GM10248 (cell line): ENCODE results near the gene TBCA.
"Not testable (repeated sequence)": the region's sequence is repeated elsewhere in the genome, so short reads cannot be mapped to it uniquely, and the experiment has no call there.

Source experiments
- CTCF ChIA-PET: fragments of 300-600 bp; sonication (Branson Sonifier 250); formaldehyde crosslinking; extraction: SDS; loops from one replicate; lab custom pipeline; 2021; ENCODE audit warnings: antibody characterized with exemption; lab: Yijun Ruan, JAX
- POLR2A ChIA-PET: fragments of 350-650 bp; sonication (Branson Sonifier 250); formaldehyde crosslinking; extraction: SDS; loops from one replicate; lab custom pipeline; 2020; ENCODE audit warnings: antibody characterized with exemption; lab: Yijun Ruan, JAX
- DNase-seq: peaks from one replicate; pipeline ENCODE4 v3.0.0; 2012; ENCODE audit errors: extremely low spot score
- TF ChIP-seq, protein P1 (sequence below): IDR thresholded peaks from 2 replicates; pipeline ENCODE4 v1.5.1; 2012; ENCODE audit warnings: mild to moderate bottlenecking, low read depth; ENCODE audit errors: extremely low read depth, missing control alignments, control extremely low read depth

The TBCA gene

DNA sequence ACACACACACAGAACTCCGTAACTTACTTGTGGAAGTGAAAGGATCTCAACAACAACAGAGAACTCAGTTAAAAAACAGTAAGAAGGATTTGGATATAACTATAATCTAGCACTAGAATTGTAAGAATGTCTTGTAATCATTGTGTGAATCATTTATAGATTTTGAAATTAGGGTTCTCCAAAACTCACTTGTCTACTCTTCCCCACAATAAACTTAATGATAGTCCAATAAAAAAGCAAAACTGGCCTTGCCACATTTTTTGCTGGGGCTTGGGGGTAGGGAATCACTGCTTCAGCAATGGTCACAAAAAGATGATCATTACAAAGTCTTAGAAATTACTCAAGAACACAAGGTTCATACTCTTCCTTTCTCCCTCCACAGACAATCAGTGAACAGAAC lies 8.8 kb downstream of the TBCA start:
- TF ChIP-seq, protein P1, sequence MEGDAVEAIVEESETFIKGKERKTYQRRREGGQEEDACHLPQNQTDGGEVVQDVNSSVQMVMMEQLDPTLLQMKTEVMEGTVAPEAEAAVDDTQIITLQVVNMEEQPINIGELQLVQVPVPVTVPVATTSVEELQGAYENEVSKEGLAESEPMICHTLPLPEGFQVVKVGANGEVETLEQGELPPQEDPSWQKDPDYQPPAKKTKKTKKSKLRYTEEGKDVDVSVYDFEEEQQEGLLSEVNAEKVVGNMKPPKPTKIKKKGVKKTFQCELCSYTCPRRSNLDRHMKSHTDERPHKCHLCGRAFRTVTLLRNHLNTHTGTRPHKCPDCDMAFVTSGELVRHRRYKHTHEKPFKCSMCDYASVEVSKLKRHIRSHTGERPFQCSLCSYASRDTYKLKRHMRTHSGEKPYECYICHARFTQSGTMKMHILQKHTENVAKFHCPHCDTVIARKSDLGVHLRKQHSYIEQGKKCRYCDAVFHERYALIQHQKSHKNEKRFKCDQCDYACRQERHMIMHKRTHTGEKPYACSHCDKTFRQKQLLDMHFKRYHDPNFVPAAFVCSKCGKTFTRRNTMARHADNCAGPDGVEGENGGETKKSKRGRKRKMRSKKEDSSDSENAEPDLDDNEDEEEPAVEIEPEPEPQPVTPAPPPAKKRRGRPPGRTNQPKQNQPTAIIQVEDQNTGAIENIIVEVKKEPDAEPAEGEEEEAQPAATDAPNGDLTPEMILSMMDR: no peak
- no peak for DNase-seq
- POLR2A ChIA-PET: no interaction called here
- CTCF ChIA-PET: interaction anchor here (0.9 kb wide), 1 partner anchor 12 kb away, joined by 3 read pairs; no protein-coding TSS in a partner anchor

DNA sequence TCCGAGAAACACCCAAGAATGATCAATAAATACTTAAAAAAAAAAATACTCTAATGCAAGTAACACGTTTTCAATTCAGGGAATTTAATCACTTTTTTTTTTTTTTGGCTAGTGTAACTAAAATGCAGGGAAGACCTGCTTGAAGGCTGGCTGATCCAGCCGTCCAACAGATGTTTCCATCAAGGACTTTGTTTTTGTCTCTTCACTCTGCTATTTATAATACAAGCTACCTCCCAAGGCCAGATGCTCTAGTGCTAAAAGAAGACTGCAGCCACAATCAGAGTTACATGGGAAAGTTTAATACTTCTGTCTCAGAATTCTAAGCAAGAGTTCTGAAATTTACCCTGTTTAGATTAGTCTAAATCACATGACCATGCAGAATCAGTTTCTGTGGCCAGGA lies 14.5 kb downstream of the TBCA start:
- TF ChIP-seq, protein P1: no peak
- ChIA-PET POLR2A (no interaction called here), CTCF (no interaction called here)
- DNase-seq: no peak

DNA sequence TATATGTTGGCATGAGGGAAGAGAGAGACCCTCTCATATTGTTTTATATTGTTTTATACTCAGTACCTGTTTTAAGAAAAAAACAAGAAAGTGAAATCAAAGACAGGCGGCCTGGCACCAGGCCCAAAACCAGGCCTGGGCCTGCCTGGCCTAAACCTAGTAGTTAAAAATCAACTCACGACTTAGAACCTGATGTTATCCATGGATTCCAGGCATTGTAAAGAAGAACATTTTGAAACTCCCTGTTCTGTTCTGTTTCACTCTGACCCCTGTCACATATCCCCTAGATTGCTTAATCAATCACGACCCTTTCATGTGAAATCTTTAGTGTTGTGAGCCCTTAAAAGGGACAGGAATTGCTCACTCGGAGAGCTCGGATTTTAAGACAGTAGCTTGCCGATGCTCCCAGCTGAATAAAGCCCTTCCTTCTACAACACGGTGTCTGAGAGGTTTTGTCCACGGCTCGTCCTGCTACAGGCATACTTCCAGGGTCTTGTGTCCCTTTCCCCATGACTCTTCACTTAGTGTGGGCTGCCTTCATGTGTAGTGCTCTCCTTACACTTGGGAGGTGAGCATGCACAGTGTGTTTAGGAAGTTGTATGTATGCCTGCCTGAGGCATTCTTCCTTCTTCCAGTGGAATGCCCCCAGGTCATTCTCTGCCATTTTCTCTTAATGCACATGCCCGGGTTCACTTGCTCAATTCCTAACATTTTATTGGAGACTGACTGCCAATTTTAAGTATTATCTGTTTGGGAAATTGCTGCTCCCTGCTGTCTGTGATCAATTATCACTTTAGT lies 17.8 kb downstream of the TBCA start:
- DNase-seq: no peak
- TF ChIP-seq, protein P1: no peak
- ChIA-PET CTCF (no interaction called here), POLR2A (no interaction called here)

DNA sequence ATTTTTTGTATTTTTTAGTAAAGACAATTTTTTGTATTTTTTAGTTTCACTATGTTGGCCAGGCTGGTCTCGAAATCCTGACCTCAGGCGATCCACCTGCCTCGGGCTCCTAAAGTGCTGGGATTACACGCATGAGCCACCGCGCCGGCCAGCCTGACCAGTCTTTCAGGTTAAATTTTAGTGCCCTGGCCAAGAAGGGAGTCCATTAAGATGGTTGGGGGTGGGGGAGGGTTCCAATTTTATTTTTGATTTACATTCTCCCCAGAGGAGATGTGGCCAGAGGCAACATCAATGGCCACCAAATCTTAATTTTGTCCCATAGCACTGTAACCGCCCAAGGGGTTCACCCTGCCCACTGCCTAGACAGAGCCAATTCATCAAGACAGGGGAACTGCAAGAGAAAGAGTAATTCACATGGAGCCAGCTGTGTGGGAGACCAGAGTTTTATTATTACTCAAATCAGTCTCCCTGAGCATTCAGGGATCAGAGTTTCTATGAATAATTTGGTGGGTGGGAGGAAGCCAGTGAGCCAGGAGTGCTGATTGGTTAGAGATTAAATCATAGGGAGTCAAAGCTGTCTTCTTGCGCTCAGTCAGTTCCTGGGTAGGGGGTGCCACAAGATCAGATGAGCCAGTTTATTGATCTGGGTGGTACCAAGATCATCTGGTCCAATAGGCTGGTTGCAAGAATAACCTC lies 24.7 kb downstream of the TBCA start:
- ChIA-PET POLR2A (no interaction called here), CTCF (no interaction called here)
- TF ChIP-seq, protein P1: no peak
- no peak for DNase-seq

DNA sequence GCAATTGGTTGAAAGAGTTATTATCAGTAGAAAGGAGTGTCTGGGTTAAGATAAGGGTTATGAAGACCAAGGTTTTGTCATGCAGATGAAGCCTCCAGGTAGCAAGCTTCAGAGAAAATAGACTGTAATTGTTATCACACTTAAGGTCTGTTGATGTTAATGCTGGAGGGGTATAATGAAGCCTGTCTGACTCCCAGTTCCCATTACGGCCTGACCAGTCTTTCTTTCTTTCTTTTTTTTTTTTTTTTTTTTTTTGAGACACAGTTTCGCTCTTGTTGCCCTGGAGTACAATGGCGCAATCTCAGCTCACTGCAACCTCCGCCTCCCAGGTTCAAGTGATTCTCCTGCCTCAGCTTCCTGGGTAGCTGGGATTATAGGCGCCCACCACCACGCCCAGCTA lies 25.2 kb downstream of the TBCA start:
- DNase-seq, POLR2A ChIA-PET, CTCF ChIA-PET: not testable (repeated sequence)

DNA sequence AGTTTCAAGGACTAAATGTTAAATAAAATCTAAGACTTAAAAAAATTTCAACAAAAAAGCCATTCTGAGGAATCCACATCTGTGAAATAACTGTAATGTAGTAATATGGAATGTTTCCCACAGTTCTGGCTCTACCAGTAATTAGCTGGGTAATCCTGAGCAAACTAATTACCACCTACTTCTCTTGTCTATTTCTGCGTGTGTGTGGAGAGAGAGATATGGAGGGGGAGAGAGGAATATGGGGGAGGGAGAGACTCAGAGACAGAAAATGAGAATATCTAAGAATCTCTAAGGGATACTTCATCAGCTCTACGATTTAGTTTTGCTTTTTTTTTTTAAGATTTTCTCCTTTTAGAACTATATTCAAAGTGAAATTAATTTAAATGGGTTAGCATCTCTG lies 28.0 kb downstream of the TBCA start:
- CTCF ChIA-PET: no interaction called here
- DNase-seq: no peak
- POLR2A ChIA-PET: no interaction called here
- TF ChIP-seq, protein P1: no peak

DNA sequence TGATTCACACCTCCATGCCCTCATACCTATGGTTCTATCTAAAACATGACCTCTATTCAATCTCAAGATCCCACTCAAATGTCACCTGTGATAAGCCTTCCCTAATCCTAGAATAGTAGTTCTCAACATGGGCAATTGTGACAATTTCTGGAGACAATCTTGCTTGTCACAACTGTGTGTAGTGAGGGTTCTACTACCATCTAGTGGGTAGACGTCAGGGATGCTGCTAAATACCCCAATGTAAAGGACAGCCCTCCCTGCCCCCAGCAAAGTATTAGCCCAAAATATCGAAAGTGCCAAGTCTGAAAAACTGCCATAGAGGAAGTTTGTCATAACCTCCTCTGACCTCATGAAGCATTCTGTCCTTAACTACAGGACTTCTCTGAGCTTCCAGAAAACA lies 32.0 kb downstream of the TBCA start:
- TF ChIP-seq, protein P1: no peak
- ChIA-PET CTCF (interaction anchor here (1.2 to 1.8 kb wide), 2 partner anchors 11 to 29 kb away, joined by 3 read pairs; no protein-coding TSS in a partner anchor), POLR2A (no interaction called here)
- DNase-seq: no peak
